NB4 (cell line): ENCODE measurements around the gene RAD17.

Experiments used
- DNase-seq: peaks from one replicate; pipeline ENCODE4 v3.0.0; 2010; ENCODE audit warnings: low read depth
- H3K4me3 ChIP-seq: one replicate; pipeline ENCODE4 v1.5.1; 2011; ENCODE audit warnings: mild to moderate bottlenecking, low read depth, low read length, moderate library complexity
- MYC ChIP-seq: IDR thresholded peaks from 2 replicates; pipeline ENCODE4 v1.6.1; 2011; ENCODE audit warnings: low read depth, low read length
- POLR2A ChIP-seq: IDR thresholded peaks from 2 replicates; pipeline ENCODE4 v1.6.1; 2011; ENCODE audit warnings: mild to moderate bottlenecking; ENCODE audit not compliant: insufficient read length; ENCODE audit errors: extremely low read depth
- TF ChIP-seq, protein P1 (sequence below): IDR thresholded peaks from 2 replicates; pipeline ENCODE4 v1.6.1; 2011; ENCODE audit warnings: low read depth, low read length
- TF ChIP-seq, protein P2 (sequence below): IDR thresholded peaks from one replicate; pipeline ENCODE4 v1.5.1; 2012; ENCODE audit warnings: low read depth, low read length

The RAD17 gene

GRCh38 chr5:69359699-69360098 is 9.9 kb upstream of the RAD17 start:
- no peak for TF ChIP-seq POLR2A
- no peak overlapping the region for H3K4me3 ChIP-seq
- no peak for DNase-seq

- no peak for DNase-seq
- no peak overlapping the region for H3K4me3 ChIP-seq
- no peak for TF ChIP-seq MYC
- TF ChIP-seq, protein P1, sequence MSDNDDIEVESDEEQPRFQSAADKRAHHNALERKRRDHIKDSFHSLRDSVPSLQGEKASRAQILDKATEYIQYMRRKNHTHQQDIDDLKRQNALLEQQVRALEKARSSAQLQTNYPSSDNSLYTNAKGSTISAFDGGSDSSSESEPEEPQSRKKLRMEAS = no peak
- TF ChIP-seq, protein P2, sequence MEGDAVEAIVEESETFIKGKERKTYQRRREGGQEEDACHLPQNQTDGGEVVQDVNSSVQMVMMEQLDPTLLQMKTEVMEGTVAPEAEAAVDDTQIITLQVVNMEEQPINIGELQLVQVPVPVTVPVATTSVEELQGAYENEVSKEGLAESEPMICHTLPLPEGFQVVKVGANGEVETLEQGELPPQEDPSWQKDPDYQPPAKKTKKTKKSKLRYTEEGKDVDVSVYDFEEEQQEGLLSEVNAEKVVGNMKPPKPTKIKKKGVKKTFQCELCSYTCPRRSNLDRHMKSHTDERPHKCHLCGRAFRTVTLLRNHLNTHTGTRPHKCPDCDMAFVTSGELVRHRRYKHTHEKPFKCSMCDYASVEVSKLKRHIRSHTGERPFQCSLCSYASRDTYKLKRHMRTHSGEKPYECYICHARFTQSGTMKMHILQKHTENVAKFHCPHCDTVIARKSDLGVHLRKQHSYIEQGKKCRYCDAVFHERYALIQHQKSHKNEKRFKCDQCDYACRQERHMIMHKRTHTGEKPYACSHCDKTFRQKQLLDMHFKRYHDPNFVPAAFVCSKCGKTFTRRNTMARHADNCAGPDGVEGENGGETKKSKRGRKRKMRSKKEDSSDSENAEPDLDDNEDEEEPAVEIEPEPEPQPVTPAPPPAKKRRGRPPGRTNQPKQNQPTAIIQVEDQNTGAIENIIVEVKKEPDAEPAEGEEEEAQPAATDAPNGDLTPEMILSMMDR = no peak
- TF ChIP-seq POLR2A = no peak
Observed at GRCh38 chr5:69360442-69360841, 9.2 kb upstream of the RAD17 start.

DNA sequence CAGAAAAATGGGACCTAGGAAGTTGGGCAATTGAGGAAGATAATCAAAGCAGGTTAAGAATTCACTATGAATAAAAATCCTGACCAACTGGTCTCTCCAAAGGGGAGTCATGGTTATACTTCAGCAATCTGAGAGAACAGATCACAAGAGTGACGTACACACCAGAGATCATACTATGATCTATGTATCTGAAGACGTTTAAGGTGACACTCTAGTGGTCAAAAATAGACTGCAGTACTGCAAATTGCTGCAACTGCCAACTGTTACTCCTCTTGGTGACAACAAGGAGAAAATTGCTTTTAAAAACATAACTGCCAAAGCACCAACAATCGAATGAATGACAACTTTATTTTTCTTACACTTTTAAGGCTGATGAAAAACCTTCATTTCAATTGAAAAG is 5.2 kb upstream of the RAD17 start:
- no peak overlapping the region for H3K4me3 ChIP-seq
- DNase-seq = peak; percentile 59
- TF ChIP-seq, protein P2 = no peak
- TF ChIP-seq MYC (no peak), POLR2A (no peak)
- TF ChIP-seq, protein P1 = no peak

DNA sequence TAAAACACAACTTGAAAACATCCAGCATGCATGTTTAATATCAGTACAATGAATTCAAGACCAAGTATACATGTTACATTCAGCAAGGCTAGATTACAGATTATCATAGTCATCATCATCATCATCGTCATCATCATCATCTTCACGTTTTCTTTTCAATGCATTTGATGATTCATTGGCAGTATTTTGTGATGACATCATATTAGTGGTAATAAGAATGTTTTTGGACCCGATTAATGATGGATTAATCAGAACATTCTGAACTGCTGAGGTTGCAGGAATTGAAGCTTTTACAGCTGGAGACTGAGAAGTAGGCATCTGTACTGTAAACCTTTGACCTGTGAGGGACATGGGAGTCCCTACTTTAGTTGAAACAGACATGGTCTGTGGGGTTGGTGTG is 4.8 kb upstream of the RAD17 start:
- H3K4me3 ChIP-seq = no peak overlapping the region
- peak; percentile 5 for DNase-seq
- TF ChIP-seq, protein P2 = no peak
- TF ChIP-seq, protein P1 = no peak
- TF ChIP-seq POLR2A = no peak
- TF ChIP-seq MYC = no peak

GRCh38 chr5:69367697-69368279 is 1.8 kb upstream of the RAD17 start:
- TF ChIP-seq, protein P1 = no peak
- TF ChIP-seq MYC (no peak), POLR2A (no peak)
- TF ChIP-seq, protein P2 = no peak
- peak; percentile 24 for DNase-seq

DNA sequence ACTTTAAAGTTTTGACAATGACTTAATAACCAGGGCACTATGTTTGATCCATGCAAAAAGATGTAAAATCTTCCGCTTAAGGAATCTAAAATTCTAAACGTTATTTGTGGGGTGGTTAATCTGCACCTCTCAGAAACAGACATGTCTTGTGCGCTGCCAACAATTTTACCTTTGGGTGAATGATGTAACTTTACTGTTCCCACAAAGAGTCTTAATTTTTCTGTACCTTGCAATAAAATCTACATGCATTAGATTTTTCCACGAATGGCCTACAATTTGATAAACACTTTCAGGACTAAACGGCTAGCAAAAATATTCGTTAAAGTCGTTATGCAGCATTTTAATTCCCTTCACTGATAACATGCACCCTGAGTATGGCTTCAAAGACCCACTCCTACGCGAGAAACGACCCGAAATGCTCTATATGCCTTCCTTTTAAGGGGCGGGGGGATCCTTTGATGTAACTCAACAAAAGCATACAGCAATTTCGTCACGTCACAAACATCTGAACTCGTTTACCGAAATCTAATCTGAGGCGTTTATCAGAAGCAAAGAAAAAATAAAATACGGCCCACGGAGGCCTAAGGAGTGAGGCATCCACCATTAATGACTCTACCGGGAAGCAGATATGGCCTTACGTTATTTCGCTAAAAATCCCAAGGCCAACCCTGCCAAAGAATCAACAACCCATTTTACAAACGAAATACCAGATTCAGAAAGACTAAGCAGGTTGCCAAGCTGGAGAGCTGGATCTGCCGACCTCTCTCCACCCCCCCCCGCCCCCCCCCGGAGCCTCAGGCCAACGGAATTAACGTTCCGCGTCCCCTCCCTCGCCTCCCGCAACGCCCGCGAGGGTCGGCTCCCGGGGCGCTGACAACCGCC is 919 bp upstream of the RAD17 start:
- peak; percentile 62 for DNase-seq
- peak overlapping the region; percentile 82 for H3K4me3 ChIP-seq
- TF ChIP-seq, protein P2 = no peak
- TF ChIP-seq POLR2A = no peak
- TF ChIP-seq, protein P1 = no peak
- TF ChIP-seq MYC = no peak

More at GRCh38 chr5:69367697-69368279, 1.8 kb upstream of the RAD17 start:
- peak overlapping the region; percentile 82 for H3K4me3 ChIP-seq

DNA sequence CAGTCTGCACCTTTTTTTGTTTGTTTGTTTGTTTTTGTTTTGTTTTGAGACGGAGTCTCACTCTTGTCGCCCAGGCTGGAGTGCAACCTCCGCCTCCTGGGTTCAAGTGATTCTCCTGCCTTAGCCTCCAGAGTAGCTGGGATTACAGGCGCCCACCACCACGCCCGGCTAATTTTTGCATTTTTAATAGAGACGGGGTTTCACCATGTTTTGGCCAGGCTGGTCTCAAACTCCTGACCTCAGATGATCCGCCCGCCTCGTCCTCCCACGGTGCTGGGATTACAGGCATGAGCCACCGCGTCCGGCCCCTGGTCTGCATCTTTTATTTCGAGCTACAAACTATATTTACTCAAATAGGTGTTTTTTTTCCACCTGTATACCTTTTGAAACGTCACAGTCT is 717 bp downstream of the RAD17 start:
- DNase-seq = peak; percentile 33

More for the DNA sequence above, 717 bp downstream of the RAD17 start:
- peak overlapping the region; percentile 82 for H3K4me3 ChIP-seq
